SK-N-SH treated with all-trans-retinoic acid at 6 μM for 48 hours (cell line): ENCODE measurements around the gene DHX36.

Experiments used
- ARNTL ChIP-seq: fragments of 450-650 bp; formaldehyde crosslinking; IDR thresholded peaks from 2 replicates; pipeline ENCODE4 v1.5.0; 2020; ENCODE audit warnings: low read depth, mild to moderate bottlenecking, moderate library complexity, borderline replicate concordance
- CSRNP3 ChIP-seq: fragments of 250-450 bp; sonication (Bioruptor Pico); IDR thresholded peaks from 2 replicates; pipeline ENCODE4 v1.5.1; 2021; ENCODE audit warnings: mild to moderate bottlenecking, moderate library complexity
- OSR1 ChIP-seq: fragments of 250-450 bp; sonication (Bioruptor Pico); IDR thresholded peaks from 2 replicates; pipeline ENCODE4 v1.8.0; 2022; ENCODE audit warnings: moderate library complexity, mild to moderate bottlenecking, inconsistent platforms
- PATZ1 ChIP-seq: fragments of 250-450 bp; sonication (Bioruptor Pico); IDR thresholded peaks from 2 replicates; pipeline ENCODE4 v1.8.0; 2020; ENCODE audit warnings: mild to moderate bottlenecking, moderate library complexity, borderline replicate concordance
- RARB ChIP-seq: fragments of 250-450 bp; sonication (Bioruptor Pico); IDR thresholded peaks from 2 replicates; pipeline ENCODE4 v1.8.0; 2021; ENCODE audit warnings: mild to moderate bottlenecking, moderate library complexity
- SNAI2 ChIP-seq: fragments of 250-450 bp; sonication (Bioruptor Pico); IDR thresholded peaks from 2 replicates; pipeline ENCODE4 v1.5.0; 2020; ENCODE audit warnings: mild to moderate bottlenecking, moderate library complexity
- TCF4 ChIP-seq: fragments of 250-450 bp; sonication (Bioruptor Pico); IDR thresholded peaks from 2 replicates; pipeline ENCODE4 v1.8.0; 2021; ENCODE audit warnings: mild to moderate bottlenecking, moderate library complexity, borderline replicate concordance
- ZC3H10 ChIP-seq: fragments of 250-450 bp; sonication (Bioruptor Pico); IDR thresholded peaks from 2 replicates; pipeline ENCODE4 v1.5.1; 2021; ENCODE audit warnings: mild to moderate bottlenecking, moderate library complexity
- ZFP3 ChIP-seq: fragments of 250-450 bp; sonication (Bioruptor Pico); IDR thresholded peaks from 2 replicates; pipeline ENCODE4 v1.5.0; 2020; ENCODE audit warnings: mild to moderate bottlenecking, moderate library complexity
- ZFP30 ChIP-seq: fragments of 450-650 bp; formaldehyde crosslinking; IDR thresholded peaks from 2 replicates; pipeline ENCODE4 v1.5.0; 2022; ENCODE audit warnings: mild to moderate bottlenecking, moderate library complexity
- ZNF565 ChIP-seq: fragments of 450-650 bp; formaldehyde crosslinking; conservative IDR thresholded peaks from 2 replicates; pipeline ENCODE4 v1.5.0; 2020; ENCODE audit warnings: low read depth, mild to moderate bottlenecking, moderate library complexity

GRCh38 chr3:154345422-154346122, 21.3 kb upstream of the DHX36 start:
- TF ChIP-seq ZC3H10 (CRISPR knock-in tag) (no peak), RARB (no peak), SNAI2 (CRISPR knock-in tag) (no peak), PATZ1 (no peak), ARNTL (no peak), CSRNP3 (CRISPR knock-in tag) (no peak), OSR1 (no peak), ZFP3 (CRISPR knock-in tag) (no peak), ZFP30 (CRISPR knock-in tag) (no peak), ZNF565 (CRISPR knock-in tag) (no peak), TCF4 (CRISPR knock-in tag) (no peak)
